Hematopoietic multipotent progenitor cell treated with erythropoietin and hydrocortisone succinate and interleukin-3 and kit ligand, for 8 days (in vitro differentiated cells): ENCODE data around the gene ULBP1.
"Not testable (repeated sequence)": the region's sequence is repeated elsewhere in the genome, so short reads cannot be mapped to it uniquely, and the experiment has no call there.

Experiments
- DNase-seq: peaks from one replicate; pipeline ENCODE4 v3.0.0-alpha.2; 2015

Gene ULBP1

DNA sequence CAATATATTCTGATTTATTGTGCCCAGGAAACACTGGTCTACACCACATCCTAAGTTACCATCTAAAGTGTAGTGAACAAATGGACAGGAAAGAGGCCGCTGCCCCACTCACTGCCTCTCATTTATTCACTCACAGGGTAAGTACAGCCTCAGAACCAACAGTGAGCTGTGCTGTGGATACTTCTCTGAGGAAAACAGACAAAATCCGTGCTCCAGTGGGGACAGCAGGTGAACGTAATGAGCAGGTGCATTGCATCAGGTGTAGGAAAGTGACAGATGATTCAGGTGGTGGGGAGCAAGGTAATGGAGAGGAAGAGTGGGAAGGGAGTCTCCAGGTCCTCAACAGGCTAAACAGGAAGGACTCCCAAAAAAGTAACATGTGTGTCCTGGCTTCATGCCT, 30.3 kb upstream of the ULBP1 start:
- no peak for DNase-seq

DNA sequence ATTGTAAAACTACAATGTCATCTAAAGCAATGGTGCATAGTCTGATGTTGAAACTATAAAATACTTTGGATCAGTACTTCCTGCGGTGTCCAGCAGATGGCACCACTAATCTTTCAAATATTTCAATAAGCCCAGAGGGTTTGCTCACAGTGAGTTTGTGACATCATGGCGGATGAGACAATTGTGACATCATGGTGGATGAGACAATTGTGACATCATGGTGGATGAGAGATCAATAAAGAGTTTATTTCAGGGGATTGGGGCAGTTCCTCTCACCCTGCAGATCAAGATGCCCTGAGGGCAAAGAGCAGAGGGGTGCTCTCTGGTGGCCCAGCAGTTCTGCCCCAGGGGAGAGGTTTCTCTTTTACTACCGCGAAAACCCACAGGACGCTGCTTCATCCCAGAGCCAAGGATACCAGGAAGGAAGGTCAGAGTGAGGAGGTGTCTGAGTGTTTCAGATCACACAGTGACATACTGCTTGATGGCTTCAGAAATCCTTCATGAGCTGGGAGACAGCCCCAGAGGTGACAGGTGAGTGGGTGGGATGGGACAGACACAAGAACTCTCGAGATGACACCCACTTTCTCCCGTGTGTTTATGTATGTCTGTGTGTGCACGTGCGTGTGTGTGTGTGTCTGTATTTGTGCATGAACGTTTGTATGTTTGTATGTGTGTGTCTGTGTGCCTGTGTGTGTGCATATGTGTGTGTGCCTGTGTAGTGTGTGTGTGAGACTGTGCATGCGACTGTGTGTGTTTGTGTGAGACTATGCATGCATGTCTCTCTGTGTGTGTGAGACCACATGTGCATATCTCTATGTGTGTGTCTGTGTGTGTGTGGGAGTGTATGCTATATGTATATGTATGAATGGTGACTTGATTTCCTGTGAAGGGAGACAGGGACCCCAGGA, 29.2 kb upstream of the ULBP1 start:
- DNase-seq = peak; percentile 81

DNA sequence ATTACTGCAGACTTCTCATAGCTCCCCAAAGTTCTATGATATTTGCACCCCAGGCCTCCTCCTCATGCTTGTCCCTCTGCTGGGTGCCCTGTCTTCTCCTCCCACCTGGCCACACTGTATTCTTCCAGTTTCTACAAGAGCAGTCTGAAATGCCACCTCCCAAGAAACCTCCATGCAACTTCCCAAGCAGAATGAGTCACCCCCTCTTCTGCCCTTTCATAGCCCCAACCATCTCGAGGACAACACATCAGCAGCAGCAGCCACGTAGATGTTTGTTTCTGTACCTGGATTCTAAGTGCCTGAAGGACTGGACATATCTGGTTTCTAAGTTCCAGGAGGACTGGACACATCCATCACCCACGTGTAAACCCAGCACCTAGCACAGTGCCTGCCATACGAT, 28.5 kb upstream of the ULBP1 start:
- DNase-seq = no peak

DNA sequence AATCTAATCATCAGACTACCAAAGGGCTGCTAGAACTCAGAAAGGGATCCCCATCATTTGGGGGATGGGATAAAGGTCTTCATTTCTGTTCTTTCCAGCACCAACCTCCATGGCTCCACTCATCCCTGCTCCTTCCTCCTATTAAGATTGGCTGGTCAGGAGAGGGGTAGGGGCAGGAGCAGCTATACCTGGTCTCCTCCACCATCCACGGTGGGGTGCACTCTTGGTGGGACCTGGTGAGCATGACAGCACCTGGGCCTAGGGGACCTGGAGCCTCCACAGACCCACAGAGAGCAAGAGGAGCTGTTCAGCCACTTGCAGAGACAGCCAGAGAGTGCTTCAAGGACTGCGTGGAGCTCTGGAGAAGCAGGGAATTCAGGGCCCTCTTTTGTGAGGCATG, 28.1 kb upstream of the ULBP1 start:
- DNase-seq = no peak

DNA sequence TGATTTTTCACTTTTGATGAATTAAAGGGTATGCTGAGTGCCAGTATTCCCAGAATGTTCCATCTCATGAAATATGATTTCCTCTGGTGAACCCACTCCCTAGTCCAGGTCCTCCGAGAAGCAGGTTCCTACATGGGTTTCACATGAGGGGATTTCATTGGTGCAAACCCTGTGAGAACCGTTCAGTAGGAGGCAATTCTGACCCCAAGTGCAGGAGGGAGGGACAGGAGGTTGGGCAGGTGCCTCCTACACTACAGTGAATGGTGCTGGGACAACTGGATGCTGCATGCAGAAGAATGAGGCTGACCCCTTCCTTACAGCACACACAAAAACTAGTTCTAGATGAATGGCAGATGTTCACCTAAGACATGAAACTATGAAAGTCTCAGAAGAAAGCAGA, 27.0 kb upstream of the ULBP1 start:
- DNase-seq = no peak

DNA sequence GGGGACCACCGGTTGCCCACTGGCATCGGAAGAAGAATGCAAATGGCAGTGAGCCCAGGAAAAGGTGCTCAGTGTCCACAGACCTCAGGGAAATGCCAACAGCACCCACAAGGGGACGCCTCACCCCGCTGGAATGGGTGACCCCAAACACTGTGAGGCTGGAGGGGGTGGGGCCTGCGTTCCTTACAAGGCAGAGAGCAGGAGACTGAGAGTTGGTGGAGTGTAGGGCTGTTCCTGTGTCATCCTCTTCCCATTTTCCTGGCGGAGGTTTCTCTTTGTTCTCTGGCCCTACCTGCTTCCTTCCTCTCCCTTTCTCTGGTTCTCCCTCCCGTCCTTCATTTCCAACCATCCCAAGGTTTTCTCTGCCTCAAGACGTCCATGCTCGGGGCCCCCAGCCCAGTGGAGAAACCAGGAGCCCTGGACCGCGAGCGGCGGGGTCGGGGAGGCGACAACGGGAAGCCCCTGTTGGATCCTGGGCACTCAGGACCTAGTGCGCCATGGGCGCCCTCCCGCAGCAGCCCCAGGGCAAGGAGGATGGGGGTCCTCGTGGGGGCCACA, 25.7 kb upstream of the ULBP1 start:
- not testable (repeated sequence) for DNase-seq

DNA sequence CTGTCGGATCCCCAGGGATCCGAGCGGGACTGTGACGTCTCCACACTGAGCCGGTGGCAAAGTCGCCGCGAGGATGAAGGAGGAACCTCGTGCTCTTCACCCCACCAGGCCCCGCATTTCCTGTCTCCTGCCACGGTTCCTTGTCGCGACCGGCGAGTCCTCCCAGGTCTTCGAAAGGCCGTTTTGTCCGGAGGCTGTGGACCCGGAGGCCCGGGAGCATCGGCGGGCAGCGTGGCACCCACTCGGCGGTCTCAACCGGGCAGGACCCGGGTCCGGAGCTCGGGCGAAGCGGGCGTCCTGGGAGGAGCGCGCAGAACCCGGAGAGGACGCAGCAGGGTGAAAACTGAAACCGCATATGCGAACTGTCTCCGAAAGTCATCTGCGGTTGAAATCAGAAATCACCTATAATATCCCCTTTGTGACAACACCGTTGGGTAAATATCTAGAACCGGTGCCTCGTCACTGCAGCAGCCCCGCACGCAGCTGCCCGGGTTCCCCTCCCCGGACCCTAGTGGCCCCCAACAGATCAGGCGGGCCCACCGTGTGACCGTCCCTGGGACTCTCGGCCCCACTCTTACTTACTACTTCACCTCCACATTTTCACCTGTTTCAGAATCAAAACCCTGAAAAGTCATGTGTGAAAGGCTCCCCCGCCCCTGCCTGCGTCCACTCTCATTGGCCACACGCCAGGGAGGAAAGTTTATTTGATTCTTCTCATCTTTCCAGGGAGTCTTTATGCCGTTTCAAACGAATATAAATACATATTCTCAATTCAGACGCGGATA, 25.0 kb upstream of the ULBP1 start:
- no peak for DNase-seq

DNA sequence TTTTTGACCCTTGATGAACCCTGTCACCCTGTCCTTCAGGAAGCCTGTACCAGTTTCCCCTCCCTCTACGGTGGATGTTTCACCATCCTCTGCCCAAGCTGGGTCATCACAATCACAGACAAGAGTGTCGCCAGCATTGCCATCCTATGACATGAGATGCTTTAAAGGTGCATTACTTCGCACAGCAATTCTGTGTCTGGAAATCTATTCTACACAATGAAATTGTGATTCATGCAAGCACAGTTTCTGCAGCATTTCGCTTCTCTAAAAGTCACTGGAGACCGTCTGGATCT, 24.4 kb upstream of the ULBP1 start:
- no peak for DNase-seq

DNA sequence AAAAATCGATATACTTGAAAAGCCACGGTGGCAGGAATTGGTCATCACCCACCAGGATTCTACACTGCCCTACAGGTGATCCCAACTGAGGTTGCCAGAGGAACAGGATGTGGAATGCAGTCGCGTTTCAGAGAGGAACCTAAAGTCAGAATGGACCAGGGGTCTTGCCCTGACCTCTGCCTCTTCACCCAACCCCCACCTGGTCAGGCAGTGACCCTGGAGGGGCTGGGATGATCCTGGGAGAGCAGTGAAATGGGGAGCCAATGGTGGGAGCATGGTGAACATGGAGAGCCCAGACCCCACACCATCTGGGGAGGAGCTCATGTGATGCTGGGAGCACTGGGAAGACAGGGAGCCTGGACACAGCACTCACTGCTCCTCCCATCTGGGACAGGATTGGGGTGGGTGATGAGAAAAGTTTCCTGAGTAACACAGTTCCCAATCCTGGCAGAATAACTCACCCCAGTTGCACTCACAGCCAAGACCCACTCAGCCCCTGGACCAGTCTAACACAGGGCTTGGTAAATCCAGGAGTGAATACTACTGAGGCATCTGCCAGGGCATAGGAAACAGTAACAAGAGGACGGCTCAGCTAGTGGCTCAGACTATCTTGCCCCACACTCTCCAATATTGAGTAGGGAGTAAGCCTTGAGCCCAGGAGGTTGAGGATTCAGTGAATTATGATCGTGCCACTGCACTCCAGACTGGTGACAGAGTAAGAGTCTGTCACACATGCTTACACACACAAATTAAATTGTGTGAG, 23.7 kb upstream of the ULBP1 start:
- DNase-seq = no peak

DNA sequence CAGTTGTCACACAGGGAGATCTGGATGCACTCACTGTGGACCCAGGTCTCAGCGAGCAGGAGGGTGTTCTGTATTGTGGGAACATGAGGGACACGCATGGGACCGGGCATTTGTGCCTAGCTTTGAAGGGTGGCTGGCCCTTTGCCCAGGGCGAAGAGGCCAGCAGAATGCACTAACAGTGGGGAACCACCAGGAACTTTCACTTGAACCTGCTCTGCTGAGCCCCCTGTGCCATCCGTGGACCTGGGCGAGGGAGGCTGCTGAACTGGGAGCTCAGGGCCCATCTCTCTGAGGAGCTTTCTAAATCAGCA, 23.1 kb upstream of the ULBP1 start:
- DNase-seq = no peak

DNA sequence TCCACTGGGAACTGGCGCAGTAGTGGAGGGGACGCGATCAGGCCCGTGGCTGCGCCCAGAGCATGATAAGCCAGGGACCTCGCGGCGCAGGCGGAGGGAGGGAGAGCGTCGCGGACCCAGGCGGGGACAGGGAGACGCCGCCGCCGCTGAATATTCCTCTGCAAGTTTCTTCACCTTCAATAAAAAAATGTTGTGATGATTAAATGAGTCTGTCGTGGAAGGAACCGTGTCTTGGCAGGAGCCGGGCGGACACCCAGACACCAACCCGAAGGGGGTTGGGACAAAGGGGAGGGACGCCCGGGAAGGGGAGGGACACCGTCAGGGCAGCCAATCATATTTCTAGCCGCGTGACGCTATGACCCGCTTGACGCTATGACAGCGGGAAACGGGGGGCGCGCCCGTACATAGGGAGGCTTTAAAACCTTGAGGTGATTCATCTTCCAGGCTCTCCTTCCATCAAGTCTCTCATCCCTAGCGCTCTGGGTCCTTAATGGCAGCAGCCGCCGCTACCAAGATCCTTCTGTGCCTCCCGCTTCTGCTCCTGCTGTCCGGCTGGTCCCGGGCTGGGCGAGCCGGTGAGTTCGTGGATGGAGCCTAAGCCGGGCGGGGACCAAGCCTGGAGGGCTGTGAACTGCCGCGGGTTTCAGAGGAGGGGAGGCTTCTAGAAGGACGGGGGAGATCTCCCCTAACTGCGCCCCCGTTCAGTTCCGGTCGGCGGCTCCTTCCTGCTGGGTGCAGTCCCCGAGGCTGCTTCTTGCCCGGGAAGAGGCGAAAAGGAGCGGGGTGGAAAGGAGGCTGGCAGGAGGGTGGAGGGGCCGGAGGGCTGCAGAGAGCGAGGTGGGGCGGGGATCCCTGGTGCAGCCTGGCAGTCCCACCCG, 21.9 kb upstream of the ULBP1 start, which contains the start of gene ULBP2:
Gene ULBP2, plus strand, starts transcription at position 432 of the 878 bp plus-strand sequence. Its CDS starts 59 bp downstream, at position 491.
- peak; percentile 84 for DNase-seq

DNA sequence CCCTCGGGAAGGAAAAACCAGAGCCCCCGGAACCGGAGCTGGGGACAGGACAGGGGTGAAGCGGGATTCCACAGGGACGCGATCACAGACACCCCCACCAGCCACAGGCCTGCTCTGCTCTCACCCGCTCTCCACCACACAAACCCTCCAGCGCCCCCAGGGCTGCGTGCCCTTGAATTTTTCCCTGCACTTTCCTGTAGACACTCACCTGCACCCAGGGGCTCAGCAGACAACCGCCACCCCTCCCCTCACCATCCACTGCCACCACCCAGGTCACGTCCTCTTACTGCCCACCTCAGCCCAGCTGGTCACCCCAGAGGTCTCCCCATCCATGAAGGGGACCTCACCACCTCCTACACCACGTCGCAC, 21.3 kb upstream of the ULBP1 start:
- DNase-seq = no peak

DNA sequence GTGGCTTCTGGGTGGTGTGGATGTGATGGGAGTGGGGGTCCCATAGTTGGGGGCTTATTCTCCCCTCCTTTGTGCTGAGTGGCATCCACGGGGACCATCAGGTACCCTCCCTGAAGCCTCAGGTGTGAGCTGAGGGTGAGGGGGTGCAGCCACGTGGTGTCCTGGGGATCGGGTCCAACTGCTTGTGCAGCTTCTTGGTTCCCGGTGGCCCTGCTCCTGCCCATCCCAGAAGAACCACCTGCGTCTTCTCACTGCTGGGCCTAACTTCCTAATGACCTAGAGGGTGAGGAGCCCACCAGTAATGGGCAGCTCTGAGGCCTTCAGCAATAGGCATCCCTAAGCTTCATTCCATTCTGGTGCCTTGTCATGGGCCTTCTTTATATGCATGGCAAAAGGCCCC, 20.4 kb upstream of the ULBP1 start:
- DNase-seq = not testable (repeated sequence)

DNA sequence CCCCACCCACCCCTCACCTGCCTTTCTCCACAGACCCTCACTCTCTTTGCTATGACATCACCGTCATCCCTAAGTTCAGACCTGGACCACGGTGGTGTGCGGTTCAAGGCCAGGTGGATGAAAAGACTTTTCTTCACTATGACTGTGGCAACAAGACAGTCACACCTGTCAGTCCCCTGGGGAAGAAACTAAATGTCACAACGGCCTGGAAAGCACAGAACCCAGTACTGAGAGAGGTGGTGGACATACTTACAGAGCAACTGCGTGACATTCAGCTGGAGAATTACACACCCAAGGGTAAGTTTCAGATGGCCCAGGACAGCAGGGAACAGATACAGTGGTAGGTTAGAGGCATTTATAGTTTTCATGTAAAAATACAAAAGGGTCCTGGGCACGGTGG, 18.5 kb upstream of the ULBP1 start:
- not testable (repeated sequence) for DNase-seq

DNA sequence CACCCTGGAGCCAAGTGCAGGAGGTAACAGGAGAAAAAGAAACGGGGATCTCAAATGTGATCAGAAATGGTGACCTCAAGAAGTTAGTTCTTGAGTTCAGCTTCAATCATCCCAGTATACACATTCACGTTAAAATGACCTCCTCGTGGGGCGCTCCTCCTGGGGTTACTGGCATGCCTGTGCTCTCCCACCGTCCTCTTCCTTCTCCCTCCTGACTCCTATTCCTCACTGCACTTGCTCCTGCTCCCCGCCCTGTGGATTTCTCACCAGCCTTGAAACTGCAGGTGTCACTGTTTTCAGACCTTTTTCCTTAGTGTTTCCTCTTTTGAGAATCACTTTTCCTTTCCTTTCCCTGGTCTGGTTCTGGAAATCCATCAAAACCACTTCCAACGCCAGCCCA, 17.1 kb upstream of the ULBP1 start:
- DNase-seq = not testable (repeated sequence)

DNA sequence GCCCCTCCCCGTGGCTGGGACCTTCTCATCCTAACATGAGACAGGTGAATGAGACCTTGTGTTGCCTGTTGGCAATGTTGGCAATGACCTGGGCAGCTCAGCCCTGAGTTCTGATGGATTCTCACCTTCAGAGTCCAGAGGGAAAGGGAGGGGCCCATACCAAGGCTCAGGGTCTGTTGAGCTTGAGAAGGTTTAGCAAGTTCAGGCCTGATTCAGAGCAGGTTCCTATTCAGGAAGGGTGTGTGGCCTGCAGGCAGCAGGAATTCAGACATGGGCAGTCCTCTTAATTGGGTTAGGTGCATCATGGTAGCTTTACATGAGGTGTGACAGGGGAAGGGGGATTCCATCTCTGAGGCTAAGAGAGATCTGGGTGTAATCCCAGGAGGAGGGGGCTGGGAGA, 16.2 kb upstream of the ULBP1 start:
- DNase-seq = not testable (repeated sequence)

DNA sequence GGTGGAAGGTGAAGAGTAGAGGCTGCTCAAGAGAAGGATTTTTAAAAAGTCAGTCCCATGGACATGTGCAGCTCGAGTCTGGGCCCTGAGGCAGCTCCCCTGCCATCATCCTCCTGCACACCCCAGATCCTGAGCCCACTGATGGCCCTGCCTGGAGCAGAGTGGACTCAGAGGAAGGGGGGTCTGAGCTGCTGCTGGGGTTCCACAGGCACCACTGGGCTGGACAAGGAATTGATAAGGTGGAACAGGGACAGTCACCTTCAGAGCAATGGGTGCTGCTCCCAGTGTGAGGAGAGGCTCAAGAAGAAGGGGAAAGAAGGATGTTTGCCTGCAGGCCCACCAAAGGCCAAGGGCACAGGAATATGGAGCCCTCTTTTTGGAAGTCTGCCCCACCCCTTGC, 15.7 kb upstream of the ULBP1 start:
- DNase-seq = no peak

DNA sequence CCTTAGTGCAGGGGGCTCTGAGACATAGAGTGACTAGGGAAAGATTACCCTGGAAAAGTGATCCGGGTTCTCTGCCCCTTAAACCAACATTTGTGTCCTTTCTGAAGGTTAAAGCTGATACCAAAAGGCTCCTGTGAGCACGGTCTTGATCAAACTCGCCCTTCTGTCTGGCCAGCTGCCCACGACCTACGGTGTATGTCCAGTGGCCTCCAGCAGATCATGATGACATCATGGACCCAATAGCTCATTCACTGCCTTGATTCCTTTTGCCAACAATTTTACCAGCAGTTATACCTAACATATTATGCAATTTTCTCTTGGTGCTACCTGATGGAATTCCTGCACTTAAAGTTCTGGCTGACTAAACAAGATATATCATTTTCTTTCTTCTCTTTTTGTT, 15.1 kb upstream of the ULBP1 start:
- no peak for DNase-seq

DNA sequence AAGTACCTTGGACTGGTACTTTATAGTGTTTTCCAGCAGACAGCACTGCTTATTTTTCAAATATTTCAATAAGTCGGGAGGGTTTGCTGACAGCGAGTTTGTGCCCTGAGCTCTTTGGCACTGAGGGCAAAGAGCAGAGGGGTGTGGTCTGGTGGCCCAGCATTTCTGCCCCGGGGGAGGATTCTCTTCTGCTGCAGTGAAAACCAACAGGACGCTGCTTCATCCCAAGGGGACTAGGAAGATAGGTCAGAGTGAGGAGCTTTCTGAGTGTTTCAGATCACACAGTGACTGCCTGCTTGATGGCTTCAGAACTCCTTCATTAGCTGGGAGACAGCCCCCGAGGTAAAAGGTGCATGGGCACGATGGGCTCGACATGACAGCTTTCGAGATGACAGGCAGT, 13.3 kb upstream of the ULBP1 start:
- no peak for DNase-seq

DNA sequence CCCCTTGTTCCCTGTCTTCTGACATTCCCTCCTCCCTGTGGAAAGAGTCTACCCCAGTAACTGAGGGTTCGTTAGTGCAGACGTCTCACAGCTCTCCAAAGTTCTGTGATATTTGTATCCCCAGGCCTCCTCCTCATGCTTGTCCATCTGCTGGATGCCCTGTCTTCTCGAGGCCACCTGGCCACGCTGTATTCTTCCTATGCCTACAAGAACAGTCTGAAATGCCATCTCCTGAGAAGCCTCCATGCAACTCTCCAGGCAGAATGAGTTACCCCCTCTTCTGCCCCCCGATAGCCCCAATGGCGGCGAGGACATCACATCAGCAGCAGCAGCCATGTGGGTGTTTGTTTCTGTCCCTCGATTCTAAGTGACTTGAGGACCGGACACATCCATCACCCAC, 12.6 kb upstream of the ULBP1 start:
- no peak for DNase-seq

DNA sequence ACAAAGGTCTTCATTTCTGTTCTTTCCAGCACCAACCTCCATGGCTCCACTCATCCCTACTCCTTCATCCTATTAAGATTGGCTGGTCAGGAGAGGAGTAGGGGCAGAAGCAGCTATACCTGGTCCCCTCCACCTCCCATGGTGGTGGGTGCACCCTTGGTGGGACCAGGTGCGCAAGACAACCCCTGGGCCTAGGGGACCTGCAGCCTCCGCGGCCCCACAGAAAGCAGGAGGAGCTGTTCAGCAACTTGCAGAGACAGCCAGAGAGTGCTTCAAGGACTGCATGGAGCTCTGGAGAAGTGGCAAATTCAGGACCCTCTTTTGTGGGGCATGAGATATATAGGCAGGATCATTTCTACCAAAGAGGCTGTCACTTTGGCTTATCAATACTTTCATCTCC, 12.1 kb upstream of the ULBP1 start:
- DNase-seq = no peak

DNA sequence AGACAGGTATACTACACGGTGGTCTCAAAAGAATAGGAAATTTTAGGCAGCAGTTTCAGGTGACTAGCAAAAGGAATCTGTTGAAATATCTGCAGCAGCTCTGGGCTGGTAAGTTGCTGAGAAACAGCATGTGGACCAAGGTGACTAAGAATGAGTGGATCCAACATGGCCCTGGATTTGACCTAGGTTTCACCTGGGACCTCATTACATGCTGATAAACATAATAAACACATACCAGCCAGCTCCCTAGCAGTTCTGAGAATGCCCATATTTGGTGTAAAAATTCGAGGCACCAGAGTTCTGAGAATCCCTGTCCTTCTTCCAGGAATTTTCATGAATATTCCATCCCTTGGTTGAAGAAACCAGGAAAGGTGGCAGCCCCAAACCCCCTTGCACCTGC, 10.4 kb upstream of the ULBP1 start:
- not testable (repeated sequence) for DNase-seq
